Epidermal melanocyte (primary cell): ENCODE data around the gene DEFB108B.
A peak's percentile ranks its signal among the peaks of the same experiment; 100 is the strongest.
"Not testable (repeated sequence)": the region's sequence is repeated elsewhere in the genome, so short reads cannot be mapped to it uniquely, and the experiment has no call there.

Experiments
- DNase-seq: peaks from one replicate; pipeline ENCODE4 v3.0.0; 2011; ENCODE audit warnings: low spot score; ENCODE audit not compliant: insufficient read length

DEFB108B gene

GRCh38 chr11:71813481-71814355 lies 19.3 kb upstream of the DEFB108B start:
- DNase-seq = peak; percentile 52

- DNase-seq = not testable (repeated sequence)
These were observed 11.5 kb upstream of the DEFB108B start for GRCh38 chr11:71821539-71821938.

DNA sequence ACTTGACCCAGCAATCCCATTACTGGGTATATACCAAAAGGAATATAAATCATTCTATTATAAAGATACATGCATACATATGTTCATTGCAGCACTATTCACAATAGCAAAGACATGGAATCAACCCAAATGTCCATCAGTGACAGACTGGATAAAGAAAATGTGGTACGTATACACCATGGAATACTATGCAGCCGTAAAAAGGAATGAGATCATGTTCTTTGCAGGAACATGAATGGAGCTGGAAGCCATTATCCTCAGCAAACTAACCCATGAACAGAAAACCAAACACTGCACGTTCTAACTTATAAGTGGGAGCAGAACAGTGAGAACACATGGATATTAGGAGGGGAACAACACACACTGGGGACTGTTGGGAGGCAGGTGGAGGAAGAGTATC lies 3.8 kb upstream of the DEFB108B start:
- DNase-seq = not testable (repeated sequence)

DNA sequence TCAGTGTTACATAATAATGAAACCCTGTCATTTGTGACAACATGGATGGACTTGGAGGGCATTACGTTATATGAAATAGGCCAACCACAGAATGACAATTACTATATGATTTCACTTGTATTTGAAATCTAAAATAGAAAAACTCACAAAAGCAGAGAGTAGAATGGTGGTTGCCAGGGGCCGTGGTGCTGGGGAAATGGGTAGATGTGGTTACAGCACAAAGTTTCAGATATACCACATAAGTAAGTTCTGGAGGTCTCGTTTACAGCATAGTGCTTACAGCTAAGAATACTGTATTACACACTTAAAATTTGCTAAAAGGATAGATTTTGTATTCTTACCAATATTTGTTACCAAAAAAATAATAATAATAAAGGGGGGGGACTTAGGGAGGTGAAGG lies 3.3 kb upstream of the DEFB108B start:
- DNase-seq = not testable (repeated sequence)

- not testable (repeated sequence) for DNase-seq
These were observed 9.7 kb downstream of the DEFB108B start for GRCh38 chr11:71842720-71843119.

DNA sequence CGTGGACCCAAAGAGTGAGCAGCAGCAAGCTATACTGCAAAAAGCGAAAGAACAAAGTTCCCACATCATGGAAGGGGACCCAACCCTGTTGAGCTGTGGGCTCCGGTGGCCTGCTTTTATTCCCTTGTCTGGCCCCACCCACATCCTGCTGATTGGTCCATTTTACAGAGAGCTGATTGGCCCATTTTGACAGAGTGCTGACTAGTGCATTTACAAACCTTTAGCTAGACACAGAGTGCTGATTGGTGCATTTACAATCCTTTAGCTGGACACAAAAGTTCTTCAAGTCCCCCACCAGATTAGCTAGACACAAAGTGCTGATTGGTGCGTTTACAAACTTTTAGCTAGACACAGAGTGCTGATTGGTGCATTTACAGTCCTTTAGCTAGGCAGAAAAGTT lies 10.4 kb downstream of the DEFB108B start:
- not testable (repeated sequence) for DNase-seq

DNA sequence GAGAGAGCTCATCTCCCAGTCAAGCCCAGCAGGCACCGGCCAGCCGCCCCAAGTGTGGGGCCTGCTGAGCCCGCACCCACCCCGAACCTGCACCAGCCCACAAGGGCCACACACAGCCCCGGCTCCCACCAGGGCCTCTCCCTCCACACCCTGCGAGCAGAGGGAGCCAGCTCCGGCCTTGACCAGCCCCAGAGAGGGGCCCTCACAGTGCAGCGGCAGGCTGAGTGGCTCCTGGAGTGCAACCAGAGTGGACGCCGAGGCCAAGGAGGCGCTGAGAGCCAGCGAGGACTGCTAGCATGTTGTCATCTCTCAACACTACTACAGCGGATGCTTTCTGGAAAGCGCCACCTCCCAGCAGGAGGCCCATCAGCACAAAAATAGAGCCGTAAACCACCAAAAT lies 10.9 kb downstream of the DEFB108B start:
- no peak for DNase-seq

- DNase-seq = not testable (repeated sequence)
These were observed 20.9 kb downstream of the DEFB108B start for GRCh38 chr11:71853895-71854294.

GRCh38 chr11:71855880-71856279 lies 22.9 kb downstream of the DEFB108B start:
- not testable (repeated sequence) for DNase-seq

DNA sequence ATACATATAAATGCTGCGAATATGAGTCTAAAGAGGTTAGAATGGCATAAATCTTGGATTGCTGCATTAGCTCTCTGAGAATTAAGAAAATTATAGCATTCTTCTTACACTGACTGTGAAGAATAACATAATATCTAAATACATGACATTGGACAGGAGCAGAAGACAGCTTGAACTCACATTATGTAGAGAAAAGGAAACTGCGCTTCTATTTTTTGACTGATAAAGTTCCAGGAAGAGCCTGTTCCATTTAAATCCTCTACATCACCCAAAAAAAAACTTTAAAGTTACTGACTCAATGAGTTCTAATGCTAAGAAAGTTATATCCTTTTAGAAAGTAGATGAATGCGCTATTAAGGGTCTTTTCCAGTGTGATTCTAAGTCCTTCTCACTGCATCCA lies 27.8 kb downstream of the DEFB108B start:
- DNase-seq = not testable (repeated sequence)

GRCh38 chr11:71863978-71864627 lies 31.1 kb downstream of the DEFB108B start:
- DNase-seq = not testable (repeated sequence)

- DNase-seq = not testable (repeated sequence)
These were observed 34.2 kb downstream of the DEFB108B start for GRCh38 chr11:71867209-71867608.

GRCh38 chr11:71869931-71870330 lies 36.9 kb downstream of the DEFB108B start:
- not testable (repeated sequence) for DNase-seq

DNA sequence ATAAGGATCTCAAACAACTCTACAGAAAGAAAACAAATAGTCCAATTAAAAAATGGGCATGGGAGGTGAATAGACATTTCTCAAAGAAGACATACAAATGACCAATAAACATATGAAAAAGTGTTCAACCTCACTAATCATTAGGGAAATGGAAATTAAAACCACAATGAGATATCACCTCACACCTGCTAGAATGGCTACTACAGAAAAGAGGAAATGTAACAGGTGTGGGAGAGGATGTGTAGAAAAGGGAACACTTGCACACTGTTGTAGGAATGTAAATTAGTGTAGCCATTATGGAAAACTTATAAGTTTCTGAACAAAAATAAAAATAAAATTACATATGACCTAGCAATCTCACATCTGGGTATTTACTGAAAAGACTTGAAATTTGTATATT lies 37.7 kb downstream of the DEFB108B start:
- DNase-seq = not testable (repeated sequence)

- DNase-seq = not testable (repeated sequence)
These were observed 43.3 kb downstream of the DEFB108B start for GRCh38 chr11:71876262-71876661.

DNA sequence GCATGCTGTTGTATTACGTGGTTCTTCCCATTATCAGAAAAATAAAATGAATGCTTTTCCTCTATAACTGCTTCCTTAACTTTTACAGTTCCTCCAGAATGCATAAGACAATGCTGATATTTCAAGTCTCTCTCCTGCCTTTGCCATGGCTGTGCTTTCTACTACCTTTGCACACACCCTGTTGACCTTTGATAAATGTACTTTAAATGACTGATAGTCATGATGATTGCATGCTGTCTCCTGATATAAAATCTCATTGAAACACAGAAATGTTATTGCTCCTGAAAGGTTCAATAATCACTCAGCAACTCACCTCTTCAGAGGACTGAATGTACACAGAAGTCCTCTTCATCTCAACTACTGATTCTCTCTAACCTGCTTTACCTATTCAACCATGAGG lies 45.1 kb downstream of the DEFB108B start, which contains the start of gene DEFB131B:
DEFB131B (plus strand) TSS at position 395 of the 400 bp plus-strand sequence; CDS start at position 395, 0 bp downstream.
- DNase-seq = not testable (repeated sequence)

GRCh38 chr11:71885806-71886205 lies 52.8 kb downstream of the DEFB108B start:
- DNase-seq = not testable (repeated sequence)
